ENCODE results near the gene RASSF6.

DNA sequence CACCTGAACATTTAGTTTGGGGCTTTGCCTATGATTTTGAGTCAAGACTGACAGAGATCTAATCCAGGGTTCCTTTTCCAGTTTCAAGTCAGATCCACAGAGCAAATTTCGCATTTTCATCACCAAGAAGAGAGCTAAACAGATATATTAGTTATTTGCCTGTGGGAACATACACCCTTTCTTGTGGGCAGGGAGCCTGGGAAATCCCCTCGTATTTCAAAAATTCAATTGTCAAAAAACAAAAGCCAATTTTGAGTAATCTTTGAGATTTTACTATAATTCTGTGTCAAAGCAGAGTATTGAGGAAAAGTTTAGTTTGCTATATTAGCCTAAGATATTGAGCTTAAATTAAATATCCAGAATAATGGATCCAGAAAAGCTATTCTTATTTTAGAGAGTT, 82.1 kb downstream of the RASSF6 start:
- TF ChIP-seq, protein P1, sequence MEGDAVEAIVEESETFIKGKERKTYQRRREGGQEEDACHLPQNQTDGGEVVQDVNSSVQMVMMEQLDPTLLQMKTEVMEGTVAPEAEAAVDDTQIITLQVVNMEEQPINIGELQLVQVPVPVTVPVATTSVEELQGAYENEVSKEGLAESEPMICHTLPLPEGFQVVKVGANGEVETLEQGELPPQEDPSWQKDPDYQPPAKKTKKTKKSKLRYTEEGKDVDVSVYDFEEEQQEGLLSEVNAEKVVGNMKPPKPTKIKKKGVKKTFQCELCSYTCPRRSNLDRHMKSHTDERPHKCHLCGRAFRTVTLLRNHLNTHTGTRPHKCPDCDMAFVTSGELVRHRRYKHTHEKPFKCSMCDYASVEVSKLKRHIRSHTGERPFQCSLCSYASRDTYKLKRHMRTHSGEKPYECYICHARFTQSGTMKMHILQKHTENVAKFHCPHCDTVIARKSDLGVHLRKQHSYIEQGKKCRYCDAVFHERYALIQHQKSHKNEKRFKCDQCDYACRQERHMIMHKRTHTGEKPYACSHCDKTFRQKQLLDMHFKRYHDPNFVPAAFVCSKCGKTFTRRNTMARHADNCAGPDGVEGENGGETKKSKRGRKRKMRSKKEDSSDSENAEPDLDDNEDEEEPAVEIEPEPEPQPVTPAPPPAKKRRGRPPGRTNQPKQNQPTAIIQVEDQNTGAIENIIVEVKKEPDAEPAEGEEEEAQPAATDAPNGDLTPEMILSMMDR (conservative IDR thresholded peaks at IDR 0.05) = no peak
- no peak for TF ChIP-seq EZH2 (IDR thresholded peaks at IDR 0.05; ENCODE audit: low read depth)
